GM12865 (cell line): ENCODE data around the gene HIVEP2.
A peak's percentile ranks its signal among the peaks of the same experiment; 100 is the strongest.

Source experiments
- DNase-seq: peaks from one replicate; pipeline ENCODE4 v3.0.0; 2010; ENCODE audit warnings: low read depth
- H3K4me3 ChIP-seq: 2 replicates; pipeline ENCODE4 v1.5.1; 2011; ENCODE audit warnings: mild to moderate bottlenecking, low read depth, low read length, control low read depth
- TF ChIP-seq, protein P1 (sequence below): IDR thresholded peaks from 2 replicates; pipeline ENCODE4 v1.5.1; 2011; ENCODE audit warnings: low read length, control low read depth, low read depth, inconsistent platforms; ENCODE audit not compliant: insufficient read depth; ENCODE audit errors: missing control alignments

The HIVEP2 gene

DNA sequence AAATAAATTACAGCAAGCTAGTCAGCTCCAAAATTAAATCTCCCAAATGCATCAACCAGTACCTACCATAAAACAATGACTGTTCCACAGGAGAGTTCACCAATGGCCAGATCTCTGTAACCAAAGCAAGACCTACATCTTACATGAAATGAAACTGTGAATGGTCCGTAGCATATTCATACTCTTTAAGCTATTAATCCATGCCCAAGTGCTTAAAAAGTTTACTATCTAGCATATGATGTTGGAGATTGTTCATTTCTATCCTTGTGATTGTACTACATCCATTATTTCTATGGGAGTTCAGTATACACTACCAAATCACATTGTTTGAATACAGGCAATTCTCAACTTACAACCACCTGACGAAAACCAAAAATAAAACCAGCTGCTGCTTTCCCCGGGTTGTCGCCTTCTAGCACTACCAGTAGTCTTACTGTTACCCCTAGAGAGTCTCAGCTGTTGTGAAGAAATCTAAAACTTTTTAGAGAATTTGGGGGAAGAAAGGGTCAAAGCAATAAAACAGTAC lies 38.0 kb downstream of the HIVEP2 start:
- TF ChIP-seq, protein P1, sequence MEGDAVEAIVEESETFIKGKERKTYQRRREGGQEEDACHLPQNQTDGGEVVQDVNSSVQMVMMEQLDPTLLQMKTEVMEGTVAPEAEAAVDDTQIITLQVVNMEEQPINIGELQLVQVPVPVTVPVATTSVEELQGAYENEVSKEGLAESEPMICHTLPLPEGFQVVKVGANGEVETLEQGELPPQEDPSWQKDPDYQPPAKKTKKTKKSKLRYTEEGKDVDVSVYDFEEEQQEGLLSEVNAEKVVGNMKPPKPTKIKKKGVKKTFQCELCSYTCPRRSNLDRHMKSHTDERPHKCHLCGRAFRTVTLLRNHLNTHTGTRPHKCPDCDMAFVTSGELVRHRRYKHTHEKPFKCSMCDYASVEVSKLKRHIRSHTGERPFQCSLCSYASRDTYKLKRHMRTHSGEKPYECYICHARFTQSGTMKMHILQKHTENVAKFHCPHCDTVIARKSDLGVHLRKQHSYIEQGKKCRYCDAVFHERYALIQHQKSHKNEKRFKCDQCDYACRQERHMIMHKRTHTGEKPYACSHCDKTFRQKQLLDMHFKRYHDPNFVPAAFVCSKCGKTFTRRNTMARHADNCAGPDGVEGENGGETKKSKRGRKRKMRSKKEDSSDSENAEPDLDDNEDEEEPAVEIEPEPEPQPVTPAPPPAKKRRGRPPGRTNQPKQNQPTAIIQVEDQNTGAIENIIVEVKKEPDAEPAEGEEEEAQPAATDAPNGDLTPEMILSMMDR = no peak
- peak; percentile 72 for DNase-seq
- H3K4me3 ChIP-seq = peak overlapping the region; percentile 73

DNA sequence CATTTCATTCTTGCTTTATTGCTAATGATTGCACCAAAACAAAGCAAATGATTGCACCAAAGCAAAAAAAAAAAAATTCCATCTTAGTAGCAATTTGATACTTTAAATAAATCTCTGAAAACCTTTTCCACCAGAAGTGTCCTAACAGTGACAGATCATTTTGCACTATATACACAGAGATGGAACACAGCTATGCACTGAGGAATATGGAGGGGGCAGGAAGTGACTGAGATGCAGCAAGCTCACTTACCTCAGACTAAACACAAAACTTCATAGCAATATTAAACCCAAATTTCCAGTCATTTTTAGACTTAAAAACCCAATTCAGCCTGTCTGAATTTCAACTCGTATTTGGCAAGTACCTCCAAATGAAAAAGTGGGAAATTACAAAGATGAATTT lies 41.2 kb downstream of the HIVEP2 start:
- DNase-seq = no peak
- TF ChIP-seq, protein P1 = no peak
- no peak overlapping the region for H3K4me3 ChIP-seq

DNA sequence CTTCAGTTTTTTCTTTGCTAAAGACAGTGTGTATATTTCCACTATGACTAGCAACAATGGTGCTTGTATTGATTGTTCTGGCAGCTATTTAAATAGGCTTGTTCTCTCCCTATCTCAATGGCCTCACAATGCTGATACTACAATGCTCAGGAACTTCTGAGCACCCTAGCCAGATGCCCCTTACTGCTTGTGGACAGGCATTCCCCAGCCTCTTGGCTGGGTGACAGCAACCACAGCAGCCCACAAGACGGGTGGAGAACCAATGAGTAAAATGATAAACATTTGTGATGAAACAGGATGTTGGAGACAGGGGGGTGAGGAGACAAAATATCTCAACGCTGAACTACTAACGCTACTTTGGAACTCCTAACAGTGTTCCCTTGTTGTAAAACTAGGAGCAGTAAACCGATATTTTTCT lies 42.3 kb downstream of the HIVEP2 start:
- TF ChIP-seq, protein P1 = no peak
- peak overlapping the region; percentile 15; the same call in 1 of the 2 replicates for H3K4me3 ChIP-seq
- DNase-seq = peak; percentile 83

DNA sequence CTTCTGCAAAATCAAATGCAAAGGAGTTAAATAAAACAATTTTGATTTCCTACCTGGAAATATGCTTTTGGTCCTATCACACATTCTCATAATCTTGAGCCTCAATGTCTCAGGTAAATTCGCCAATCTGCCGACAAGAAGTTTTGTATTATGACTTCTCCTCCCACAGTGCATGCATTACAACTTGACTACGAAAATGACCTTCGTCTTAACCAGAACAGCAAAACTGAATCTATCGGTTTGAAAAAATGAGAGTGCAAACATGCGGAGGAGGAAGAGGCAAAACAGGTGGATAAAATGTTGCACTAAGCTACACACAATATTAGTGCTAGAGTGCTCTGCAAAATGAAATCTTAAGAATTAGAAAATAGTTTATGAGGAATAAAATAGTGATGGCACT lies 43.4 kb downstream of the HIVEP2 start:
- no peak for DNase-seq
- TF ChIP-seq, protein P1 = no peak
- H3K4me3 ChIP-seq = no peak overlapping the region

DNA sequence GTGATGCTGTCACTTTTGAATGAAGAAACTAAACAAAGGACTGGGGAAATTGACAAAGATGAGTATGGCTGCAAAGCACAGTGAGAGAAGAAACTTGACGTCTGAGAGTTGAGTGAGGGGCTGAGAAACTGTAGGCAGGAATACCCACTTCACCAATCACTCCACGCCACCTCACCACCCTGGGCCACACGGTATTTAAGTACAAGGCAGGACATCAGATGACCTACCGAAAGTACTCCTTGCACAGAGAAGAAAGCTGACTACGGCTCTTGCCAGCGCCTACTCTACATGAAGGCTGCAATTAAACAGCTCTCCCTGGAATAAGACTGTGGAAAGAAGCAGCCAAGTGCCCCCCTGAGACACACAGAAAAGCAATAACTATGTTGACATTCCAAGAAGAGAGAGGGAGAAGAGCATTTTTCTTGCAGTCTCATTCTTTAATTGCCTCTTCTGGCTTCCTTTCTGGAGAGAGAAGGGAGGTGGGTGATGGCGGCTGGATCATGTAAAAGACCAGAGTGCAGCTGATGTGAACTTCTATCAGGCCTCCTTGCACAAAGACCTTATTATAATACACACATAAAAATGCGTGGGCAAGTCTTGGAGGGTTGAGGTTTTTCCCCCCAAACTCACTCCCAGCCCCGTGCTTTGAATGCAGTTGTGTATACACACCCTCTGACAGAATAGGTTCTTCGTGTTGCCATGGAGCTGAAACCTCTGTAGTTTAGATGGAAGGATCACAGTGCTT lies 44.6 kb downstream of the HIVEP2 start:
- no peak for DNase-seq
- no peak overlapping the region for H3K4me3 ChIP-seq

DNA sequence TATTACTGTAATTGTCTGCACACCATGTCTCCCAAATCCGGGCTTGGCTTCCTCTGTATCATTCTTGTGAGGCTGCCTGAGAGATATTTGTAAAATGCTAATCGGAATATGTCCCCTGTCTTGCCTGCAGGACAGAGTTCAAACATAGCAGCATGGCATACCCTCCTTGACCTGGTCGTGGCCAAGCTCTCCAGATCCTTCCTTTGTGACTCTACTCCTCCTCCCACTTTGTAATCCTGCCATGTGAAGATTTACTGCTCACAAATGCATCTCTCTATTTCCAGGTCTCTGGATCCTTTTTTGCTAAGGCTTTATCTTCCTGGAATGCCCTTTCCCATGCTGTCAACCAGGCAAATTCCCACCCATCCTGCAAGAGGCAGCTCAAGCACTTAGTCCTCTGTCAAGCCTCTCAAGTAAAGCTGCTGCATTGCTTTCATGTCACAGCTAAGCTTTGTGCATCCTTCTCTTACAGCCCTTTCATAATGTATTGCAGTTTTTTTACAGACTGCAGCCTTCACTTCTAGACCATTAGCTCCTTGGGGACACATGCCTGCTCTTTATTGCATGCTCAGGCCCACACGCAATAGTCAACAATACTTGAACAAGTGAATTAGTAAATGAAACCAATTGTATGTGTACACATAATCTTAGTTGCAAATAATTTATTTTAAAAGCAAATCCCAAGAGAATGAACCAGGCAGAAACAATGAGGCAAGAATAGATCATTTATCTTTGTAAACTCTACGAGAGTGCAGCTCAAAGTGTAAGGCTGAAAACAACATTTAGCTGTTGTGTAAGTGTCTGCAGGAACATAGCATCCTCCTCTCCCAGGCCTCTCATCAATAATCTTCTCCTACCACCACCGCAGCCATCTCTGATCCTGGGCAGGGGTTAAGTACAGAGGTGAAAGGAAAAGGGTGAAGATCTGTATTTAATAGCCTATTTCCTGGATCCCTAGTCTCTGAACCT lies 45.8 kb downstream of the HIVEP2 start:
- TF ChIP-seq, protein P1 = no peak
- H3K4me3 ChIP-seq = no peak overlapping the region
- no peak for DNase-seq

More for the DNA sequence above, 44.6 kb downstream of the HIVEP2 start:
- TF ChIP-seq, protein P1 = no peak
